Pons (tissue), 1 donor: Measurements from ENCODE around the gene CSNK1D.
"Not testable (repeated sequence)": the region's sequence is repeated elsewhere in the genome, so short reads cannot be mapped to it uniquely, and the experiment has no call there.

ENCODE experiments used
- DNase-seq: peaks from one replicate; pipeline ENCODE4 v3.0.0-alpha.2; 2016; ENCODE audit warnings: low spot score

CSNK1D gene

GRCh38 chr17:82193050-82193449 is 80.5 kb downstream of the CSNK1D start:
- DNase-seq, result not testable (repeated sequence)
